H1 (cell line): ENCODE results near the gene CBX4. TPM values are rescaled to one million over a fixed set of nuclear protein-coding genes. Genes with fewer than 3 reads are reported as not detected.

ENCODE experiments used
- CHD2 ChIP-seq: IDR thresholded peaks from 2 replicates; pipeline ENCODE4 v1.6.1; 2012; ENCODE audit warnings: low read length, improper control_type of control experiment
- SRF ChIP-seq: IDR thresholded peaks from 2 replicates; pipeline ENCODE4 v1.6.1; 2011; ENCODE audit warnings: mild to moderate bottlenecking, low read depth, low read length, moderate library complexity
- USF2 ChIP-seq: IDR thresholded peaks from 2 replicates; pipeline ENCODE4 v1.6.1; 2011; ENCODE audit warnings: low read length, improper control_type of control experiment
- ZNF274 ChIP-seq: IDR thresholded peaks from 2 replicates; pipeline ENCODE4 v1.7.0; 2012; ENCODE audit warnings: low read length, borderline replicate concordance; ENCODE audit errors: extremely low read depth
- polyA plus RNA-seq, 7 experiments: library from polyadenylated mRNA; depleted of rRNA in 3 of 7; stranded (reverse) in 5 of 7; unstranded in 2 of 7; fragments of >200 nt in 5 of 7; fragments of 200-250 nt in 2 of 7; gene quantifications; 1 replicate in 5 of 7; 2 replicates in 1 of 7; 4 replicates in 1 of 7; pipeline versions ENCODE4 v1.2.1 to v1.2.3, GENCODE V29; 2011 to 2013; ENCODE audit warnings: missing spikeins in 2 of 7, mixed read lengths in 2 of 7
- total RNA-seq: library from RNA; stranded (reverse); fragmentation: NEBNext Ultra II Directional; extraction: Animal tissue kit (Norgen Biotek cat#: 25700); gene quantifications from 2 replicates; pipeline ENCODE4 v1.2.1, GENCODE V29; 2021

The CBX4 gene
- total and polyA plus RNA-seq, 2 of the 8 experiments (the other 6 are each of a cell fraction or from before 2014, with no cell fraction given) = 1.8 to 4.0 TPM

- TF ChIP-seq SRF = no peak
- TF ChIP-seq ZNF274 = no peak
- TF ChIP-seq USF2 = no peak
- no peak for TF ChIP-seq CHD2
These were observed 48.3 kb upstream of the CBX4 start (continued) for GRCh38 chr17:79887451-79887991.
